Gastroesophageal sphincter (tissue), 4 donors: ENCODE measurements around the gene ANKRD42. TPM values are rescaled to one million over a fixed set of nuclear protein-coding genes. Genes with fewer than 3 reads are reported as not detected.

Source experiments
- ATAC-seq: fragments of 150-250 bp; one replicate; pipeline ENCODE4 v1.9.1; 2016; ENCODE audit warnings: mild to moderate bottlenecking, moderate library complexity
- H3K27ac ChIP-seq, 4 donors: fragments of 200-600 bp; sonication (generic) in 3 of 4; 1 replicate in 3 of 4; 2 replicates in 1 of 4; pipeline ENCODE4 v1.5.1; 2016 to 2019
- H3K27me3 ChIP-seq: fragments of 200-600 bp; sonication (generic); one replicate; pipeline ENCODE4 v1.5.1; 2019
- H3K36me3 ChIP-seq, 2 donors: fragments of 200-600 bp; sonication (generic); one replicate each; pipeline ENCODE4 v1.5.1; 2019; ENCODE audit warnings: control low read depth in 1 of 2
- H3K4me1 ChIP-seq, 3 donors: fragments of 200-600 bp; sonication (generic); 1 replicate in 2 of 3; 2 replicates in 1 of 3; pipeline ENCODE4 v1.5.1; 2016 to 2019; ENCODE audit warnings: control low read depth in 2 of 3
- H3K4me3 ChIP-seq, 2 donors: fragments of 200-600 bp; sonication (generic); one replicate each; pipeline ENCODE4 v1.5.1; 2019; ENCODE audit warnings: mild to moderate bottlenecking in 1 of 2, moderate library complexity in 1 of 2
- H3K9me3 ChIP-seq, 3 donors: fragments of 200-600 bp; sonication (generic); one replicate each; pipeline ENCODE4 v1.5.1; 2017 to 2019; ENCODE audit warnings: control low read depth in 2 of 3
- EP300 ChIP-seq: sonication (generic); formaldehyde crosslinking; IDR thresholded peaks from one replicate; pipeline ENCODE4 v1.6.1; 2017; ENCODE audit warnings: antibody characterized with exemption, mild to moderate bottlenecking
- POLR2A ChIP-seq, 2 donors: fragments of 450-650 bp; IDR thresholded peaks; one replicate each; pipeline ENCODE4 v1.6.1; 2017; ENCODE audit warnings: antibody characterized with exemption in 2 of 2, mild to moderate bottlenecking in 2 of 2, moderate library complexity in 1 of 2
- POLR2AphosphoS5 ChIP-seq: sonication (generic); formaldehyde crosslinking; IDR thresholded peaks from one replicate; pipeline ENCODE4 v1.6.1; 2017; ENCODE audit warnings: antibody characterized with exemption
- WGBS, 2 donors: methylation state at CpG; one replicate each; pipeline ENCODE4 v1.1.5; 2018; ENCODE audit warnings: low coverage in 1 of 2; 5-methylcytosine and 5-hydroxymethylcytosine counted together
- total RNA-seq, 4 donors: library from RNA; depleted of rRNA; stranded (reverse); fragments of >200 nt; gene quantifications; one replicate each; pipeline ENCODE4 v1.1.0, GENCODE V29; 2016
- TF ChIP-seq, protein P1 (sequence below), 4 experiments: fragments of 200-600 bp in 2 of 4; fragments of 450-650 bp in 2 of 4; sonication (generic) in 1 of 4; IDR thresholded peaks; one replicate each; pipeline ENCODE4 v1.5.1; 2017 to 2019; ENCODE audit warnings: antibody characterized with exemption in 4 of 4, mild to moderate bottlenecking in 2 of 4, moderate library complexity in 2 of 4

The ANKRD42 gene
- total RNA-seq, 4 donors from 2014 or later = 9.3 to 13.3 (median 13.2) TPM

DNA sequence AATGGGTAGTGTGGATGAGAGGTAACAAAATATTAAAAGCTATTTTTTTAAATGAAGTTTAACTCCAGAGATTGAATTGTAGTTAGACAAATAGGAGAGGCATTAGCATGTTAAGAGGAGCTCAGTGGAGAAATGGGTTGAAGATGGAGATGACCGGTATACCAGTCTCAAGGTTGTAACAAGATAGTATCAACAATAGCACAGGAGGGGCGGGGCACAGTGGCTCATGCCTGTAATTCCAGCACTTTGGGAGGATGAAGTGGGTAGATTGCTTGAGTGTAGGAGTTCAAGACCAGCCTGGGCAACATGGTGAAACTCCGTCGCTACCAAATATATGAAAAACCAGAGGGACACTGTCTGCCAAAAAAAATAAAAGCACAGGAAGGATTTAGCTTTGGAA, 6.0 kb upstream of the ANKRD42 start:
- Histone ChIP-seq H3K27me3 (no peaks in the 10 kb centered on the region), H3K4me3 (no peak overlapping the region), H3K27ac (no peak overlapping the region), H3K4me1 (peaks cover 0 to 15% (median 7%) of the 10 kb centered on the region in 3 donors), H3K9me3 (no peaks in the 10 kb centered on the region), H3K36me3 (peaks cover 7 to 93% of the 10 kb centered on the region in 2 donors)
- ATAC-seq = no peak
- TF ChIP-seq EP300 = no peak
- no peak for TF ChIP-seq POLR2A (IDR thresholded peaks at IDR 0.05)
- TF ChIP-seq, protein P1, sequence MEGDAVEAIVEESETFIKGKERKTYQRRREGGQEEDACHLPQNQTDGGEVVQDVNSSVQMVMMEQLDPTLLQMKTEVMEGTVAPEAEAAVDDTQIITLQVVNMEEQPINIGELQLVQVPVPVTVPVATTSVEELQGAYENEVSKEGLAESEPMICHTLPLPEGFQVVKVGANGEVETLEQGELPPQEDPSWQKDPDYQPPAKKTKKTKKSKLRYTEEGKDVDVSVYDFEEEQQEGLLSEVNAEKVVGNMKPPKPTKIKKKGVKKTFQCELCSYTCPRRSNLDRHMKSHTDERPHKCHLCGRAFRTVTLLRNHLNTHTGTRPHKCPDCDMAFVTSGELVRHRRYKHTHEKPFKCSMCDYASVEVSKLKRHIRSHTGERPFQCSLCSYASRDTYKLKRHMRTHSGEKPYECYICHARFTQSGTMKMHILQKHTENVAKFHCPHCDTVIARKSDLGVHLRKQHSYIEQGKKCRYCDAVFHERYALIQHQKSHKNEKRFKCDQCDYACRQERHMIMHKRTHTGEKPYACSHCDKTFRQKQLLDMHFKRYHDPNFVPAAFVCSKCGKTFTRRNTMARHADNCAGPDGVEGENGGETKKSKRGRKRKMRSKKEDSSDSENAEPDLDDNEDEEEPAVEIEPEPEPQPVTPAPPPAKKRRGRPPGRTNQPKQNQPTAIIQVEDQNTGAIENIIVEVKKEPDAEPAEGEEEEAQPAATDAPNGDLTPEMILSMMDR (IDR thresholded peaks at IDR 0.05) = no peak
- no peak for TF ChIP-seq POLR2AphosphoS5
- 100% methylated on average over 4 of the region's 4 CpGs for WGBS, 2 donors

GRCh38 chr11:83191491-83191890, 2.0 kb upstream of the ANKRD42 start:
- no peak for ATAC-seq
- 80 to 100% methylated on average over 1 to 5 of the region's 5 CpGs for WGBS, 2 donors
- no peaks in the 10 kb centered on the region for H3K27me3 ChIP-seq
- H3K4me3 ChIP-seq = no peak overlapping the region
- no peak overlapping the region for H3K27ac ChIP-seq
- H3K4me1 ChIP-seq = peaks cover 0 to 38% (median 25%) of the 10 kb centered on the region in 3 donors
- peaks cover 0 to 53% of the 10 kb centered on the region in 2 donors for H3K36me3 ChIP-seq
- TF ChIP-seq POLR2A (IDR thresholded peaks at IDR 0.05) (no peak), POLR2AphosphoS5 (no peak), EP300 (no peak)
- TF ChIP-seq, protein P1 (IDR thresholded peaks at IDR 0.05) = no peak
- H3K9me3 ChIP-seq = no peaks in the 10 kb centered on the region

DNA sequence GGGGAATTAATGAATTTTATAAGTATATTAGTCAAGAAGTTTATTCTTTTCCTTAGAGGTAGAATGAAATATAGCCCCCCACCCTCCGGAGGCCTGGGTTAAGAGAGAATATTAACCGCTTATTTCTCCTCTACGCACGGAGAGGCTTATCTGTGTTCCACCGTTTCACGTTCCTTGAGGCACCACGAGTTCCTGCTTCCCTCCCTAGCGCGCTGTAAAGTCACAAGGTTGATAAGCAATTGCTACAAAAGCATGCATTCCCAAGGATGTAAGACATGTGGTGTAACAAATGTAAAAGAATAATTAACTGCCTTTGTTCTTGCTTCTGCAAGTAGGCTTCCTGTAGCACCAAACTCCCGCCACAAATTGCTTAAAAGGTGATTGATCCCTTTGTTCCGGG, 1.5 kb upstream of the ANKRD42 start:
- H3K36me3 ChIP-seq = peaks cover 0 to 48% of the 10 kb centered on the region in 2 donors
- WGBS, 2 donors = 88 to 89% methylated on average over 10 to 11 of the region's 11 CpGs
- no peaks in the 10 kb centered on the region for H3K9me3 ChIP-seq
- H3K27me3 ChIP-seq = no peaks in the 10 kb centered on the region
- no peak for ATAC-seq
- peak overlapping the region in 1 of 2 donors; percentile 84 for H3K4me3 ChIP-seq
- H3K27ac ChIP-seq = peak overlapping the region in 2 of 4 donors; percentile 90 to 93
- no peak for TF ChIP-seq EP300
- H3K4me1 ChIP-seq = peaks cover 0 to 43% (median 27%) of the 10 kb centered on the region in 3 donors

- WGBS, 2 donors = 9 to 10% methylated on average over 7 to 8 of the region's 8 CpGs
- Histone ChIP-seq H3K27ac (peak overlapping the region; percentile 85 to 93 (median 92)), H3K4me3 (peak overlapping the region; percentile 63 to 84), H3K36me3 (peaks cover 0 to 42% of the 10 kb centered on the region in 2 donors), H3K4me1 (peaks cover 0 to 47% (median 27%) of the 10 kb centered on the region in 3 donors), H3K27me3 (no peaks in the 10 kb centered on the region), H3K9me3 (no peaks in the 10 kb centered on the region)
- no peak for TF ChIP-seq EP300
- TF ChIP-seq, protein P1 (IDR thresholded peaks at IDR 0.05) = no peak
- TF ChIP-seq POLR2AphosphoS5 = no peak
- no peak for TF ChIP-seq POLR2A (IDR thresholded peaks at IDR 0.05)
- ATAC-seq = no peak
Measured at GRCh38 chr11:83192606-83193245, 786 bp upstream of the ANKRD42 start.

- TF ChIP-seq POLR2A (IDR thresholded peaks at IDR 0.05) (peak; percentile 51 to 53), EP300 (no peak), POLR2AphosphoS5 (peak; percentile 73)
- TF ChIP-seq, protein P1 (IDR thresholded peaks at IDR 0.05) = no peak
- Histone ChIP-seq H3K27ac (peak overlapping the region; percentile 54 to 93 (median 92)), H3K36me3 (peaks cover 0 to 39% of the 10 kb centered on the region in 2 donors), H3K9me3 (no peaks in the 10 kb centered on the region), H3K4me3 (peak overlapping the region; percentile 63 to 84), H3K4me1 (peaks cover 0 to 47% (median 27%) of the 10 kb centered on the region in 3 donors), H3K27me3 (no peaks in the 10 kb centered on the region)
- ATAC-seq = peak; percentile 88
- WGBS, 2 donors = 2 to 13% methylated on average over 2 to 19 of the region's 35 CpGs
Measured at GRCh38 chr11:83194281-83195142, 1.0 kb downstream of the ANKRD42 start.
